Neural progenitor cell (in vitro differentiated cells): ENCODE results near the gene RRM1.

ENCODE experiments used
- CTCF ChIP-seq: fragments of 200-600 bp; sonication (generic); IDR thresholded peaks from 2 replicates; pipeline ENCODE4 v1.5.1; 2017; ENCODE audit warnings: antibody characterized with exemption, mild to moderate bottlenecking
- EZH2 ChIP-seq: fragments of 200-600 bp; sonication (generic); IDR thresholded peaks from 2 replicates; pipeline ENCODE4 v1.6.1; 2017; ENCODE audit warnings: antibody characterized with exemption, mild to moderate bottlenecking, moderate library complexity
- EZH2phosphoT487 ChIP-seq: fragments of 200-600 bp; sonication (generic); IDR thresholded peaks from 2 replicates; pipeline ENCODE4 v1.6.1; 2017; ENCODE audit warnings: antibody characterized with exemption

GRCh38 chr11:4167292-4167691, 72.7 kb downstream of the RRM1 start:
- TF ChIP-seq CTCF (no peak), EZH2phosphoT487 (no peak), EZH2 (no peak)
